Measurements from ENCODE around the gene KCNH5. TPM values are rescaled to one million over a fixed set of nuclear protein-coding genes. Genes with fewer than 3 reads are reported as not detected.

KCNH5 gene
- total and polyA plus RNA-seq, 2 of the 13 experiments (the other 11 are each of a cell fraction or from before 2014, with no cell fraction given): not detected

DNA sequence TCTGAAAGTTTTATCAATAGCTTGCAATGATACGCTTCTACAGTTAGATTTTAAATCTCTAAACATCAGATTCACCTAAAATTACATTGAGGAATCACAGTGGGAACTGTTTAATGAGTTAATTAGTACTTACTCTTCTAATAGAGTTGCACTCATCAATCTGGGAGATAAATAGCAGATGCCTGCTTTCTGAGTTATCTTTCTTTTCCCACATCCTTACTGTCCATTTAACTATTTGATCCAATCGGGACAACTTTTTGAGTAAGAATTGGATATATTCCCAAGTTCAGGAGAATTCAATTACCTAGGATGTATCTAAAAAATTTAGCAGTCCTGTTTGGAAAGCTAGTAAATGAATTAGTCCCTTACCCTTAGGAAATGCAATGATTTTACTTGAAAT, 162.3 kb downstream of the KCNH5 start:
- H3K36me3 ChIP-seq (replicated peaks in 1 of 2; ENCODE audit: control insufficient read depth in 1 of 2, insufficient read depth in 2 of 2, low read length in 2 of 2): no peaks in the 10 kb centered on the region
- no peaks in the 10 kb centered on the region for H3K27me3 ChIP-seq (ENCODE audit: control insufficient read depth in 1 of 2, insufficient read depth in 2 of 2, low read length in 2 of 2)
- H3K9ac ChIP-seq (ENCODE audit: insufficient read depth, low read depth, low read length): no peak overlapping the region
- TF ChIP-seq ZNF816 (CRISPR knock-in tag; IDR thresholded peaks at IDR 0.05; ENCODE audit: borderline replicate concordance) (no peak), HMG20B (CRISPR knock-in tag; conservative IDR thresholded peaks at IDR 0.05) (no peak), HNRNPL (IDR thresholded peaks at IDR 0.05; ENCODE audit: low read depth, low read length) (no peak), ZNF136 (CRISPR knock-in tag; IDR thresholded peaks at IDR 0.05; ENCODE audit: low read depth) (no peak), CEBPB (IDR thresholded peaks at IDR 0.05; ENCODE audit: borderline replicate concordance, low read depth, low read length) (no peak), KAT8 (CRISPR knock-in tag; IDR thresholded peaks at IDR 0.05) (no peak), FOXO1 (CRISPR knock-in tag; IDR thresholded peaks at IDR 0.05) (no peak), ZNF546 (CRISPR knock-in tag; conservative IDR thresholded peaks at IDR 0.05) (no peak)
- TF ChIP-seq, protein P1, sequence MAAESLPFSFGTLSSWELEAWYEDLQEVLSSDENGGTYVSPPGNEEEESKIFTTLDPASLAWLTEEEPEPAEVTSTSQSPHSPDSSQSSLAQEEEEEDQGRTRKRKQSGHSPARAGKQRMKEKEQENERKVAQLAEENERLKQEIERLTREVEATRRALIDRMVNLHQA (CRISPR knock-in tag; IDR thresholded peaks at IDR 0.05): no peak
- CTCF ChIA-PET (ENCODE audit: low intra/inter-chr PET ratio, low total read pairs): no interaction called here
- no peaks in the 10 kb centered on the region for H3K9me3 ChIP-seq (ENCODE audit: low read length)
- no peak overlapping the region for H3K27ac ChIP-seq (ENCODE audit: extremely low read length, insufficient read depth, low read length)
- intact Hi-C loops (cut with micrococcal nuclease; ENCODE audit: unreplicated experiment) (no loop called here), in situ Hi-C loops (cut with HindIII; ENCODE audit: extremely low pct_ligation_motif_present, low pct_unique_long_range_greater_than_20kb) (no loop called here)
- no TSS peak for BruUV-seq (replicated peaks)
- DNase-seq (ENCODE audit: low spot score) (no peak), ATAC-seq (no peak), FAIRE-seq (no peak)
- no peak overlapping the region for H3K4me2 ChIP-seq (ENCODE audit: low read depth, low read length)
- H3K79me2 ChIP-seq (ENCODE audit: insufficient read depth, low read length): no peaks in the 10 kb centered on the region
- H3K4me3 ChIP-seq (replicated peaks in 1 of 3; ENCODE audit: insufficient read depth in 1 of 3, low read depth in 2 of 3, low read length in 3 of 3): no peak overlapping the region
- POLR2A ChIA-PET: no interaction called here
- no peaks in the 10 kb centered on the region for H3K4me1 ChIP-seq (ENCODE audit: insufficient read depth, low read length)
- H4K20me1 ChIP-seq (ENCODE audit: insufficient read depth, low read length): no peaks in the 10 kb centered on the region
- no peak overlapping the region for H2AFZ ChIP-seq (ENCODE audit: low read length)
- WGBS (ENCODE audit: low lambda C conversion rate): 3% methylated on average over 2 of the region's 2 CpGs

- Histone ChIP-seq H4K20me1 (ENCODE audit: insufficient read depth, low read length) (no peaks in the 10 kb centered on the region), H3K27ac (ENCODE audit: extremely low read length, insufficient read depth, low read length) (no peak overlapping the region), H3K9ac (ENCODE audit: insufficient read depth, low read depth, low read length) (no peak overlapping the region), H3K36me3 (replicated peaks in 1 of 2; ENCODE audit: control insufficient read depth in 1 of 2, insufficient read depth in 2 of 2, low read length in 2 of 2) (no peaks in the 10 kb centered on the region), H3K79me2 (ENCODE audit: insufficient read depth, low read length) (no peaks in the 10 kb centered on the region), H3K9me3 (ENCODE audit: low read length) (0 out of 2 replicates have a peak, but pooled peaks cover under 1% of the 10 kb centered on the region), H3K27me3 (ENCODE audit: control insufficient read depth in 1 of 2, insufficient read depth in 2 of 2, low read length in 2 of 2) (no peaks in the 10 kb centered on the region), H3K4me1 (ENCODE audit: insufficient read depth, low read length) (no peaks in the 10 kb centered on the region), H2AFZ (ENCODE audit: low read length) (no peak overlapping the region), H3K4me2 (ENCODE audit: low read depth, low read length) (no peak overlapping the region), H3K4me3 (replicated peaks in 1 of 3; ENCODE audit: insufficient read depth in 1 of 3, low read depth in 2 of 3, low read length in 3 of 3) (no peak overlapping the region)
- ChIA-PET POLR2A (no interaction called here), CTCF (ENCODE audit: low intra/inter-chr PET ratio, low total read pairs) (no interaction called here)
- ATAC-seq (no peak), FAIRE-seq (no peak), DNase-seq (ENCODE audit: low spot score) (no peak)
- in situ Hi-C loops (cut with HindIII; ENCODE audit: extremely low pct_ligation_motif_present, low pct_unique_long_range_greater_than_20kb): no loop called here
- intact Hi-C loops (cut with micrococcal nuclease; ENCODE audit: unreplicated experiment): no loop called here
- BruUV-seq (replicated peaks): no TSS peak
- TF ChIP-seq, protein P2, sequence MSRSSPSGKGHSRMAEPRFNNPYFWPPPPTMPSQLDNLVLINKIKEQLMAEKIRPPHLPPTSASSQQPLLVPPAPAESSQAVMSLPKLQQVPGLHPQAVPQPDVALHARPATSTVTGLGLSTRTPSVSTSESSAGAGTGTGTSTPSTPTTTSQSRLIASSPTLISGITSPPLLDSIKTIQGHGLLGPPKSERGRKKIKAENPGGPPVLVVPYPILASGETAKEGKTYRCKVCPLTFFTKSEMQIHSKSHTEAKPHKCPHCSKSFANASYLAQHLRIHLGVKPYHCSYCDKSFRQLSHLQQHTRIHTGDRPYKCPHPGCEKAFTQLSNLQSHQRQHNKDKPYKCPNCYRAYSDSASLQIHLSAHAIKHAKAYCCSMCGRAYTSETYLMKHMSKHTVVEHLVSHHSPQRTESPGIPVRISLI (CRISPR knock-in tag; IDR thresholded peaks at IDR 0.05; ENCODE audit: borderline replicate concordance): no peak
- TF ChIP-seq ZNF576 (CRISPR knock-in tag; IDR thresholded peaks at IDR 0.05) (no peak), ZNF850 (CRISPR knock-in tag; conservative IDR thresholded peaks at IDR 0.05) (no peak), ZBTB3 (CRISPR knock-in tag; IDR thresholded peaks at IDR 0.05; ENCODE audit: borderline replicate concordance, low read depth) (no peak), MXD3 (CRISPR knock-in tag; IDR thresholded peaks at IDR 0.05) (no peak), ZNF136 (CRISPR knock-in tag; IDR thresholded peaks at IDR 0.05; ENCODE audit: low read depth) (no peak)
- 5% methylated on average over 1 of the region's 1 CpG for WGBS (ENCODE audit: low lambda C conversion rate)
These were observed 178.9 kb downstream of the KCNH5 start for GRCh38 chr14:62866376-62866775.
